ENCODE data around the gene MAU2. TPM values are rescaled to one million over a fixed set of nuclear protein-coding genes. Genes with fewer than 3 reads are reported as not detected.
A peak's percentile ranks its signal among the peaks of the same experiment; 100 is the strongest.
"Not testable (repeated sequence)": the region's sequence is repeated elsewhere in the genome, so short reads cannot be mapped to it uniquely, and the experiment has no call there.

The MAU2 gene
- total and polyA plus RNA-seq, 5 donors from 2014 or later, result 16.5 to 146 (median 20.3) TPM

DNA sequence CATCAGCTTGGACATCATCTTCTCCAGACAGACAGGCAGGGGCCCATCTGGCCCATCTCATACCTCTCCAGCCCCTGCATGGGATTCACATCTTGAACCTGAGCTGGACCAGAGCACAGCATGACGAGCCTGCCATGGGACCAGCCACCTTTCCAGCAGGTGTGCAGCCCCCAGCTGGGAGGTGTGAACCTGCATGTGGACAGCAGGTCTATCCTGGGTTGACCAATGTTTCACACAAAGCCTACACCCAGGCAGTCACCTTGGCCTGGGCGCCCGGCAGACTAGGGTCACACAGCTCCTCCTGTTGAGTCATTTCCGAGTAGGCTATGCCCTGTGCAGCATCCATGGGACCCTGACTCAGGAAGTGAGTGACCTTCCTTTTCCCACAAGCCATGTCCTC is 41.4 kb downstream of the MAU2 start:
- H3K36me3 Mint-ChIP-seq, result peaks cover 7% of the 10 kb centered on the region
- peaks cover 10 to 52% (median 25%) of the 10 kb centered on the region in 4 donors for H3K4me1 Mint-ChIP-seq
- DNase-seq (no peak), ATAC-seq (ENCODE audit: low read depth in 2 of 2) (no peak)
- no peaks in the 10 kb centered on the region for H3K36me3 ChIP-seq (ENCODE audit: control insufficient read depth, insufficient read depth, low read length)
- H3K27ac Mint-ChIP-seq, result peak overlapping the region in 2 of 3 donors; percentile 38 to 56
- H3K9me3 Mint-ChIP-seq, result no peaks in the 10 kb centered on the region
- H3K4me3 ChIP-seq (ENCODE audit: low read depth, low read length), result no peak overlapping the region
- H3K4me3 Mint-ChIP-seq, result peak overlapping the region in 1 of 4 donors; percentile 29
- no peak overlapping the region for H3K27ac ChIP-seq (ENCODE audit: insufficient read depth, low read length, poor library complexity, severe bottlenecking)
- H3K4me1 ChIP-seq (ENCODE audit: control insufficient read depth, insufficient read depth, low read length, poor library complexity, severe bottlenecking), result peaks cover 33% of the 10 kb centered on the region
- no peaks in the 10 kb centered on the region for H3K9me3 ChIP-seq (ENCODE audit: control insufficient read depth in 2 of 2, low read length in 2 of 2)
- no peaks in the 10 kb centered on the region for H3K27me3 Mint-ChIP-seq
- H3K27me3 ChIP-seq (ENCODE audit: control insufficient read depth, insufficient read depth, low read length), result no peaks in the 10 kb centered on the region

DNA sequence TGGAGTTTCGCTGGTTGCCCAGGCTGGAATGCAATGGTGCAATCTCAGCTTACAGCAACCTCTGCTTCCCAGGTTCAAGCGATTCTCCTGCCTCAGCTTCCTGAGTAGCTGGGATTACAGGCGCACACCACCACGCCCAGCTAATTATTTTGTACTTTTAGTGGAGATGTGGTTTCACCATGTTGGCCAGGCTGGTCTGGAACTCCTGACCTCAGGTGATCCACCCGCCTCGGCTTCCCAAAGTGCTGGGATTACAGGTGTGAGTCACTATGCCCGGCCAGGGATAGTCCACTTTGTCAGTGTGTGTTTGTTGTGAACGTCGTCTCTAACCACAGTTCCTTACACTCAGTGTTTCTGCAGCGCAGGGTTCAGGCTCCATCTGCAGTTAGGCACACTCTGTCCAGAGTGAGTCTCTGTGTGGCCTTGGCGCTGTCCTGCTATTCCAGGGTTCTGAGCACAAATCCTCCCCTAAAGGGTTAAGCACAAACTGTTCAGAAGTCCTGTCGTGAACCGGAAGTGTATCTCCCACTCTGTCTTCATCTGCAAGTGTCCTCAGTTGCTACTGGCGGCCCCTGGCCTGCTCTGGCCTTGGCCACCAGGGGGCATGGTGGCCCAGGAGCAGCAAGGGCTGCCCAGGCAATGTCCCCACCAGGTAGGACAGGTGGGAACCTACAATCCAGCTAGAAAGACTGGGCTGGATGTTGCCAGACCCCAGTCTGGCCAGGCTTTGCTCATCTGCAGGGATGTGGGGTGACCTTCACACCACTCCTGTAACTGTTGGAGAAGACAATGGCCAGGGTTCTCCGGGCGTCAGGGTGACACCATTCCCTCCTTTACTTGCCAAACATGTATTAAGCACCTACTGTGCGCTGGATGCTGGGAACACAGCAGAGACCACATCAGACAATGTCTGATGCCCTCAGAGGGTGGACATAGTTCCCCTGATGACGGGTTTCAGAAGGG is 46.1 kb downstream of the MAU2 start:
- H3K9me3 ChIP-seq (ENCODE audit: control insufficient read depth in 2 of 2, low read length in 2 of 2), result no peaks in the 10 kb centered on the region
- H3K4me3 ChIP-seq (ENCODE audit: low read depth, low read length), result peak overlapping the region; percentile 40
- Mint-ChIP-seq H3K4me1 (peaks cover 5 to 30% (median 11%) of the 10 kb centered on the region in 4 donors), H3K9me3 (no peaks in the 10 kb centered on the region), H3K27ac (peak overlapping the region; percentile 48 to 95 (median 88)), H3K4me3 (peak overlapping the region; percentile 55 to 77 (median 66)), H3K27me3 (no peaks in the 10 kb centered on the region), H3K36me3 (no peaks in the 10 kb centered on the region)
- no peaks in the 10 kb centered on the region for H3K36me3 ChIP-seq (ENCODE audit: control insufficient read depth, insufficient read depth, low read length)
- no peak overlapping the region for H3K27ac ChIP-seq (ENCODE audit: insufficient read depth, low read length, poor library complexity, severe bottlenecking)
- H3K4me1 ChIP-seq (ENCODE audit: control insufficient read depth, insufficient read depth, low read length, poor library complexity, severe bottlenecking), result peaks cover 22% of the 10 kb centered on the region
- DNase-seq (peak; percentile 55 to 91 (median 70)), ATAC-seq (ENCODE audit: low read depth in 2 of 2) (peak; percentile 72 to 80)
- H3K27me3 ChIP-seq (ENCODE audit: control insufficient read depth, insufficient read depth, low read length), result no peaks in the 10 kb centered on the region

DNA sequence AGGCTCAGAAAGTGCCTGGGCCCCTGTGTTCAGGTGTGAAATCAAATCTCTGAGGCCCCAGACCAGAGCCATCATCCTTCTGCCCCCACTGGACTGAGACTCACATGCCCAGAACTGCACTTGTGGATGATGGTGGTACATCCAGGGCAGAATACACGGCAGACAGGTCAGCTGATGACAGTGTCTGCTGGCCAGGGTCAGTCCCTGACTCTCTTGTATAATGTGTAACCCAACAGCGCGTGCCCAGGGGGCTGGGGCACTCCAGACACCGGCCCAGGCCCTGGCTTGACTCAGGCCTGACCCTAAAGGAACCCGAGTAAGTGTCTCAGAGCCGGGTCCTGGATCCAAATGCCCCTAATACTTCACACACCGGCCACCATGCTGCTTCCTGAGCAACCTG is 47.5 kb downstream of the MAU2 start:
- H3K4me1 ChIP-seq (ENCODE audit: control insufficient read depth, insufficient read depth, low read length, poor library complexity, severe bottlenecking), result peaks cover 35% of the 10 kb centered on the region
- H3K36me3 ChIP-seq (ENCODE audit: control insufficient read depth, insufficient read depth, low read length), result no peaks in the 10 kb centered on the region
- H3K9me3 Mint-ChIP-seq, result peaks cover 0 to 2% (median 0%) of the 10 kb centered on the region in 7 donors
- no peak overlapping the region for H3K4me3 Mint-ChIP-seq
- ATAC-seq (ENCODE audit: low read depth in 2 of 2) (no peak), DNase-seq (no peak)
- no peak overlapping the region for H3K4me3 ChIP-seq (ENCODE audit: low read depth, low read length)
- H3K27me3 ChIP-seq (ENCODE audit: control insufficient read depth, insufficient read depth, low read length), result no peaks in the 10 kb centered on the region
- H3K27ac ChIP-seq (ENCODE audit: insufficient read depth, low read length, poor library complexity, severe bottlenecking), result no peak overlapping the region
- no peaks in the 10 kb centered on the region for H3K27me3 Mint-ChIP-seq
- H3K4me1 Mint-ChIP-seq, result peaks cover 9 to 37% (median 16%) of the 10 kb centered on the region in 4 donors
- no peaks in the 10 kb centered on the region for H3K9me3 ChIP-seq (ENCODE audit: control insufficient read depth in 2 of 2, low read length in 2 of 2)
- H3K27ac Mint-ChIP-seq, result peak overlapping the region in 1 of 3 donors; percentile 69
- no peaks in the 10 kb centered on the region for H3K36me3 Mint-ChIP-seq

GRCh38 chr19:19371059-19371458 is 50.4 kb downstream of the MAU2 start:
- Mint-ChIP-seq H3K4me3 (peak overlapping the region in 1 of 4 donors; percentile 22), H3K27ac (no peak overlapping the region), H3K27me3 (no peaks in the 10 kb centered on the region), H3K36me3 (no peaks in the 10 kb centered on the region), H3K4me1 (peaks cover 7 to 31% (median 14%) of the 10 kb centered on the region in 4 donors), H3K9me3 (peaks cover 0 to 2% (median 0%) of the 10 kb centered on the region in 7 donors)
- no peak overlapping the region for H3K4me3 ChIP-seq (ENCODE audit: low read depth, low read length)
- ATAC-seq (ENCODE audit: low read depth in 2 of 2) (no peak), DNase-seq (no peak)
- no peaks in the 10 kb centered on the region for H3K9me3 ChIP-seq (ENCODE audit: control insufficient read depth in 2 of 2, low read length in 2 of 2)
- no peaks in the 10 kb centered on the region for H3K36me3 ChIP-seq (ENCODE audit: control insufficient read depth, insufficient read depth, low read length)
- H3K4me1 ChIP-seq (ENCODE audit: control insufficient read depth, insufficient read depth, low read length, poor library complexity, severe bottlenecking), result peaks cover 27% of the 10 kb centered on the region
- H3K27me3 ChIP-seq (ENCODE audit: control insufficient read depth, insufficient read depth, low read length), result no peaks in the 10 kb centered on the region
- no peak overlapping the region for H3K27ac ChIP-seq (ENCODE audit: insufficient read depth, low read length, poor library complexity, severe bottlenecking)

GRCh38 chr19:19372656-19373416 is 52.2 kb downstream of the MAU2 start:
- Mint-ChIP-seq H3K9me3 (peaks cover 0 to 2% (median 0%) of the 10 kb centered on the region in 7 donors), H3K4me1 (peaks cover 4 to 21% (median 8%) of the 10 kb centered on the region in 4 donors), H3K27me3 (no peaks in the 10 kb centered on the region), H3K4me3 (peak overlapping the region; percentile 7 to 77 (median 42)), H3K36me3 (no peaks in the 10 kb centered on the region), H3K27ac (peak overlapping the region; percentile 67 to 92 (median 92))
- Histone ChIP-seq H3K27me3 (ENCODE audit: control insufficient read depth, insufficient read depth, low read length) (no peaks in the 10 kb centered on the region), H3K4me3 (ENCODE audit: low read depth, low read length) (peak overlapping the region; percentile 67), H3K27ac (ENCODE audit: insufficient read depth, low read length, poor library complexity, severe bottlenecking) (peak overlapping the region; percentile 75), H3K4me1 (ENCODE audit: control insufficient read depth, insufficient read depth, low read length, poor library complexity, severe bottlenecking) (peaks cover 18% of the 10 kb centered on the region), H3K9me3 (ENCODE audit: control insufficient read depth in 2 of 2, low read length in 2 of 2) (no peaks in the 10 kb centered on the region), H3K36me3 (ENCODE audit: control insufficient read depth, insufficient read depth, low read length) (no peaks in the 10 kb centered on the region)
- DNase-seq, result peak; percentile 32 to 88 (median 60)
- ATAC-seq (ENCODE audit: low read depth in 2 of 2), result peak; percentile 84 to 91

DNA sequence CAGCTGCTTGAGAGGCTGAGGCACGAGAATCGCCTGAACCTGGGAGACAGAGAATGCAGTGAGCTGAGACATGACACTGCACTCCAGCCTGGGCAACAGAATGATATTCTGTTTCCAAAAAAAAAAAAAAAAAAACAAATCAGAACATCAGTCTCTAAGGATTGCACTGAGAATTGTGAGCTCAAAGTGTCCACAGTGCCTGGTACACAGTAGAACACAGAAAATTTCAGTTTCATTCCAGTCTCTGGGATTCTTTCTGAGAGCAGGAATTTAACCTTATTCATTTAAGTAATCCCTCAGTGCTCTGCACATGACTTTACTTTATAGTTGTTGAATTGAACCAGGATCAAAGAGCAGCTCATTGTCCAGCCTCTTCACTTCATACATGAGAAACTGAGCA is 58.9 kb downstream of the MAU2 start:
- H3K27ac Mint-ChIP-seq, result no peak overlapping the region

DNA sequence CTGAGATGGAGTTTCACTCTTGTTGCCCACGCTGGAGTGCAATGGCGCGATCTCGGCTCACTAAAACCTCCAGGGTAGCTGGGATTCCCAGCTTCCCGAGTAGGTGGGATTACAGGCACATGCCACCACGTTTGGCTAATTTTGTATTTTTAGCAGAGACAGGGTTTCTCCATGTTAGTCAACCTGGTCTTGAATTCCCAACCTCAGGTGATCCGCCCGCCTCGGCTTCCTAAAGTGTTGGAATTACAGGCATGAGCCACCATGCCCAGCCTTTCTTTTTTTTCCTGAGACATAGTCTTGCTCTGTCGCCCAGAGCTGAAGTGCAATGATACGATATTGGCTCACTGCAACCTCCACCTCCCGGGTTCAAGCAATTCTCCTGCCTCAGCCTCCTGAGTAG is 59.7 kb downstream of the MAU2 start:
- H3K27ac ChIP-seq (ENCODE audit: insufficient read depth, low read length, poor library complexity, severe bottlenecking); H3K9me3 ChIP-seq (ENCODE audit: control insufficient read depth in 2 of 2, low read length in 2 of 2); H3K27ac Mint-ChIP-seq; H3K4me3 ChIP-seq (ENCODE audit: low read depth, low read length); DNase-seq; ATAC-seq (ENCODE audit: low read depth in 2 of 2); H3K27me3 Mint-ChIP-seq; H3K36me3 Mint-ChIP-seq; H3K4me3 Mint-ChIP-seq; H3K4me1 ChIP-seq (ENCODE audit: control insufficient read depth, insufficient read depth, low read length, poor library complexity, severe bottlenecking); H3K27me3 ChIP-seq (ENCODE audit: control insufficient read depth, insufficient read depth, low read length); H3K36me3 ChIP-seq (ENCODE audit: control insufficient read depth, insufficient read depth, low read length); H3K9me3 Mint-ChIP-seq: not testable (repeated sequence)
- H3K4me1 Mint-ChIP-seq, result peaks cover 4 to 20% (median 7%) of the 10 kb centered on the region in 4 donors

More for the DNA sequence above, 58.9 kb downstream of the MAU2 start:
- Mint-ChIP-seq H3K4me1 (peaks cover 4 to 18% (median 7%) of the 10 kb centered on the region in 4 donors), H3K4me3 (peak overlapping the region in 1 of 4 donors; percentile 4), H3K36me3 (no peaks in the 10 kb centered on the region), H3K27me3 (no peaks in the 10 kb centered on the region), H3K9me3 (no peaks in the 10 kb centered on the region)
- Histone ChIP-seq H3K27me3 (ENCODE audit: control insufficient read depth, insufficient read depth, low read length) (no peaks in the 10 kb centered on the region), H3K4me1 (ENCODE audit: control insufficient read depth, insufficient read depth, low read length, poor library complexity, severe bottlenecking) (peaks cover 3% of the 10 kb centered on the region), H3K9me3 (ENCODE audit: control insufficient read depth in 2 of 2, low read length in 2 of 2) (no peaks in the 10 kb centered on the region), H3K4me3 (ENCODE audit: low read depth, low read length) (no peak overlapping the region), H3K27ac (ENCODE audit: insufficient read depth, low read length, poor library complexity, severe bottlenecking) (no peak overlapping the region), H3K36me3 (ENCODE audit: control insufficient read depth, insufficient read depth, low read length) (no peaks in the 10 kb centered on the region)
- DNase-seq (no peak), ATAC-seq (ENCODE audit: low read depth in 2 of 2) (no peak)

Data from CD4-positive, CD25-positive, alpha-beta regulatory T cell (primary cell).